Muscle layer of duodenum (tissue), 2 donors: ENCODE results near the gene NUP107.
"Not testable (repeated sequence)": the region's sequence is repeated elsewhere in the genome, so short reads cannot be mapped to it uniquely, and the experiment has no call there.

ENCODE experiments used
- H3K27ac ChIP-seq: one replicate; pipeline ENCODE4 v1.7.0; 2013; ENCODE audit warnings: mild to moderate bottlenecking, low read length
- H3K27me3 ChIP-seq: one replicate; pipeline ENCODE4 v1.7.0; 2013; ENCODE audit warnings: low read depth, mild to moderate bottlenecking, control low read depth, low read length
- H3K36me3 ChIP-seq, 2 donors: one replicate each; pipeline ENCODE4 v1.7.0; 2013; ENCODE audit warnings: low read length in 2 of 2, control low read depth in 1 of 2, mild to moderate bottlenecking in 1 of 2; ENCODE audit not compliant: insufficient read depth in 2 of 2, control insufficient read depth in 1 of 2
- H3K4me1 ChIP-seq, 2 donors: one replicate each; pipeline ENCODE4 v1.7.0; 2013; ENCODE audit warnings: low read length in 2 of 2, mild to moderate bottlenecking in 2 of 2, control low read depth in 1 of 2, moderate library complexity in 1 of 2; ENCODE audit not compliant: insufficient read depth in 2 of 2, control insufficient read depth in 1 of 2
- H3K4me3 ChIP-seq, 2 donors: one replicate each; pipeline ENCODE4 v1.7.0; 2013; ENCODE audit warnings: low read length in 2 of 2, low read depth in 1 of 2, mild to moderate bottlenecking in 1 of 2
- H3K9me3 ChIP-seq, 2 donors: one replicate each; pipeline ENCODE4 v1.7.0; 2013; ENCODE audit warnings: low read length in 2 of 2, control low read depth in 1 of 2, mild to moderate bottlenecking in 1 of 2; ENCODE audit not compliant: control insufficient read depth in 1 of 2
- donor health status: healthy.

Gene NUP107

GRCh38 chr12:68686595-68687521 lies at the start of gene NUP107:
TSS of gene NUP107 (plus strand) at chr12:68686978. CDS start at chr12:68687066, 88 bp downstream.
- Histone ChIP-seq H3K36me3 (peaks cover 8 to 15% of the 10 kb centered on the region in 2 donors), H3K9me3 (no peaks in the 10 kb centered on the region), H3K27me3 (no peaks in the 10 kb centered on the region), H3K4me1 (peaks cover 9 to 16% of the 10 kb centered on the region in 2 donors), H3K27ac (peak within 1 kb of the TSS; percentile 99), H3K4me3 (peak within 1 kb of the TSS; percentile 94 to 100)

GRCh38 chr12:68637439-68637838 lies 49.3 kb upstream of the NUP107 start:
- not testable (repeated sequence) for H3K27me3 ChIP-seq, H3K9me3 ChIP-seq, H3K27ac ChIP-seq, H3K4me3 ChIP-seq, H3K36me3 ChIP-seq
- peaks cover 0 to 64% of the 10 kb centered on the region in 2 donors for H3K4me1 ChIP-seq

GRCh38 chr12:68638171-68638570 lies 48.6 kb upstream of the NUP107 start:
- Histone ChIP-seq H3K27ac (no peak overlapping the region), H3K9me3 (no peaks in the 10 kb centered on the region), H3K4me1 (peaks cover 0 to 57% of the 10 kb centered on the region in 2 donors), H3K4me3 (no peak overlapping the region), H3K36me3 (no peaks in the 10 kb centered on the region), H3K27me3 (no peaks in the 10 kb centered on the region)

GRCh38 chr12:68638721-68639395 lies 47.9 kb upstream of the NUP107 start:
- Histone ChIP-seq H3K4me1 (peaks cover 0 to 52% of the 10 kb centered on the region in 2 donors), H3K9me3 (no peaks in the 10 kb centered on the region), H3K27me3 (no peaks in the 10 kb centered on the region), H3K36me3 (no peaks in the 10 kb centered on the region), H3K27ac (no peak overlapping the region), H3K4me3 (no peak overlapping the region)

- Histone ChIP-seq H3K9me3 (no peaks in the 10 kb centered on the region), H3K27ac (no peak overlapping the region), H3K36me3 (no peaks in the 10 kb centered on the region), H3K4me3 (no peak overlapping the region), H3K27me3 (no peaks in the 10 kb centered on the region), H3K4me1 (peaks cover 0 to 47% of the 10 kb centered on the region in 2 donors)
Observed at GRCh38 chr12:68639396-68639767, 47.4 kb upstream of the NUP107 start.

GRCh38 chr12:68641138-68641537 lies 45.6 kb upstream of the NUP107 start:
- H3K27ac ChIP-seq: no peak overlapping the region
- no peaks in the 10 kb centered on the region for H3K9me3 ChIP-seq
- H3K27me3 ChIP-seq: no peaks in the 10 kb centered on the region
- H3K4me3 ChIP-seq: no peak overlapping the region
- peaks cover 0 to 31% of the 10 kb centered on the region in 2 donors for H3K4me1 ChIP-seq
- no peaks in the 10 kb centered on the region for H3K36me3 ChIP-seq

GRCh38 chr12:68646484-68646883 lies 40.3 kb upstream of the NUP107 start:
- Histone ChIP-seq H3K9me3 (no peaks in the 10 kb centered on the region), H3K27ac (no peak overlapping the region), H3K27me3 (no peaks in the 10 kb centered on the region), H3K36me3 (peaks cover 3 to 6% of the 10 kb centered on the region in 2 donors), H3K4me1 (peaks cover 0 to 20% of the 10 kb centered on the region in 2 donors), H3K4me3 (no peak overlapping the region)

- peaks cover 0 to 15% of the 10 kb centered on the region in 2 donors for H3K4me1 ChIP-seq
- no peak overlapping the region for H3K27ac ChIP-seq
- H3K9me3 ChIP-seq: no peaks in the 10 kb centered on the region
- no peak overlapping the region for H3K4me3 ChIP-seq
- H3K27me3 ChIP-seq: no peaks in the 10 kb centered on the region
- H3K36me3 ChIP-seq: peaks cover 10 to 16% of the 10 kb centered on the region in 2 donors
Observed at GRCh38 chr12:68647507-68647906, 39.3 kb upstream of the NUP107 start.

GRCh38 chr12:68648179-68648578 lies 38.6 kb upstream of the NUP107 start:
- H3K4me1 ChIP-seq: peaks cover 0 to 15% of the 10 kb centered on the region in 2 donors
- no peaks in the 10 kb centered on the region for H3K9me3 ChIP-seq
- peak overlapping the region; percentile 55 for H3K27ac ChIP-seq
- H3K4me3 ChIP-seq: no peak overlapping the region
- no peaks in the 10 kb centered on the region for H3K27me3 ChIP-seq
- H3K36me3 ChIP-seq: peaks cover 13 to 23% of the 10 kb centered on the region in 2 donors

GRCh38 chr12:68665016-68665569 lies 21.7 kb upstream of the NUP107 start:
- no peak overlapping the region for H3K4me3 ChIP-seq

GRCh38 chr12:68667291-68667690 lies 19.5 kb upstream of the NUP107 start:
- Histone ChIP-seq H3K27ac (no peak overlapping the region), H3K4me3 (no peak overlapping the region), H3K27me3 (no peaks in the 10 kb centered on the region), H3K4me1 (no peaks in the 10 kb centered on the region), H3K9me3 (no peaks in the 10 kb centered on the region), H3K36me3 (peaks cover 0 to 3% of the 10 kb centered on the region in 2 donors)

More at GRCh38 chr12:68665016-68665569, 21.7 kb upstream of the NUP107 start:
- no peak overlapping the region for H3K27ac ChIP-seq
- no peaks in the 10 kb centered on the region for H3K27me3 ChIP-seq
- no peaks in the 10 kb centered on the region for H3K9me3 ChIP-seq
- no peaks in the 10 kb centered on the region for H3K4me1 ChIP-seq
- H3K36me3 ChIP-seq: peaks cover 4 to 16% of the 10 kb centered on the region in 2 donors
